HG03060 (cell line): Measurements from ENCODE around the gene CCDC88C.

Experiments
- ATAC-seq: cut with Tn5 transposase; IDR thresholded peaks from one replicate; pipeline ENCODE4 v1.9.1; 2021; ENCODE audit warnings: low read depth, moderate number of reproducible peaks; ENCODE audit not compliant: unreplicated experiment

Gene CCDC88C

DNA sequence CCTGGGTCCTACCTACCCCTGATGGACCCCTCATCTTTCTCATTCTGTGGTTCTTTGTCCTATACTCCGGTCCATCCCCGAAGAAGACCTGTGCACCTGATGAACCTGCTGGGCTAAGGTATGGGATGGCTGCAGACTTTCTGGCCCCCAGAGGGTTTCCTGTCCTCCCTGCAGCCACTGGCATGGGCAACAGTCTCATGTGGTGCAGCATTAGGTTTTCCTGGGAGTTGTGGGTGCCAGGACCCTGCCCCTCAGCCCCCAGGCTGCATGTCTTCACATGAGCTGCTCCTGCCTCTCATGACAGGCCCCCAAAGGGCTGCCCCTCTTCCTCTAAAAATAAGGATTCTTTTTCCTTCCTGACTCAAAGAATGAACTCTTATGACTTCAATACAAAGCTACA, 100.9 kb downstream of the CCDC88C start:
- no peak for ATAC-seq

DNA sequence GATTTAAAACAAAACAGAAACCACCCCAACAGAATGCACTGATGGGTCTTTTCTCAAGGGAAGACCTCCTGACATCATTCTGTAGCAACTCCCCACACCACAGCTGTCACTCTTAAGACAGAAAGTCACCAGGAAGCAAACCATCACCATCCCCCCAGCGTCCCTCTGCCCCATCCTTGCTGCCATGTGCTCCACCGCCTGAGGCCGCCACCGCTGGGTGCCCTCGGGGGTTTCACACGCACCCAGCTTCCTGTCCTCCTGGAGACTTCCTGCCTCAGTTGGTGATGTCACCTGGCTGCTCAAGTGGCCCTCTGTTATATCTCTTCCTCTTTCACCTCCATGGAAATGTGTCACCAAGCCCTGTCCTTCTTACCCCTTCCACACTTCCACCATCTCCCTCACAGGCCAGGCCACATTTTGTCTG, 101.8 kb downstream of the CCDC88C start:
- peak; percentile 76 for ATAC-seq

DNA sequence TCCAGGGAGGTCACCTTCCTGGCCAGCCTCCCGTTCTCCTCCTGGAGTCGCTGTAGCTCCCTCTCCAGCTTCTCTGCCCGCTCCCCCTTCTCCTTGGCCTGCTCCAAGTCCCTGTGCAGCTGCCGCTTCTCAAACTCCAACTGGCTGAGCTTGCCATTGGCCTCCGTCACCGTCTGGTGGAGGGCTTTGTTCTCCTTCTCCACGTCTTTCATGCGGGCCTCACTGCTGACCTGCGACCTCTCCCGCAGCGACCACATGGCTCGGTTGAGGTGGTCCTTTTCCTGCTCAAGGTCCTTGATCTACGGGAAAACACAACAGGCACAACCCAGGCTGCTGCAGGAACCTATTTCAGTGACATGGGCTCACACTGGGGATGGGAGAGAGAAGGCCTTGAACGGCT, 103.8 kb downstream of the CCDC88C start:
- ATAC-seq = no peak

DNA sequence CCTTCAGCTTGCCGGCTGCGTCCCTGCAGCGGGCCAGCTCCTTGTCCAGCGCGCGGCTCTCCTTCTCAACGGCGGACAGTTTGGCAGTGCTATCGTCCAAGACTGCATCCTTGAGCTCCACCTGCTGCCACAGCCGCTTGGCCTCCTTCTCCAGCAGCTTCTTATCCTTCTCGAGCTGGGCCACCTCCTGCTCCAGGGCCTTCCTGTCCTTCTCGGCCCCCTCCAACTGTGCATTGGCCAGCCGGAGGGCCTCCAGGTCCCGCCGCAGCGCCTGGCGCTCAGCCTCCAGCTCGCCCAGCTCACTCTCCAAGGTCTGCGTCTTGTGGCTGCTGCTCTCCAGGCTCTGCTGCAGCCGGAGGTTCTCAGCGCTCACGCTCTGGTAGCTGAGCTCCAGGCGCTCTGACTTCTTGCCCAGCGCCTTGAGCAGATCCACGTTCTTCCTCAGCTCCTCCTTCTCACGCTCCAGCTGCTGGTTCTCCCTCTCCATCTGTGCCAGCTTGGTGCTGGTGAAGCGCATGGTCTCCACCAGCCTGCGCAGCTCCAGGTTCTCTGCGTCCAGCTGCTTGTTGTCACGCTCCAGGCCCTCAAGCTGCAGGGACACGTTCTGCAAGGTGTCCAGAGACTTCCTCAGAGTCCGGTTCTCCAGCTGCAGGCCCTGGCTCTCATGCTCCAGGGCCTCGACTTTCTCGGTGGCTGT, 104.3 kb downstream of the CCDC88C start:
- ATAC-seq = no peak

DNA sequence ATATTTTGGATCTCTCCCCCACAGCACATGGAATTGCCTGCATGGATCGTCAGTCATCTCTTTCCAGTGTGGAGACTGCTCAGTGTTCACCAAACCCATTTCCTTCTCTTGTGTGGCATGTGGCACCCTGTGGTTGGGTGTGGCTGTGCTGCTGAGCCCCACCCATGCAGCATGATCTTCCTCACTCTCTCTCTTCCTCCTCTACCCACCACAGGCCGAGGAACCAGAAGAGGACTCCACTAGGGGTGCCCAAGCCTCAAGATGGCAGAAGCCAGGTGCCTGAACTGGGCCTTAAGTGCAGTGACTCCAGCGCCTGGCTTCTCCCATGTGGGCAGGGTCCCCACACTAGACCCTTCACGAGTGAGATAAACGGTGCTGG, 106.3 kb downstream of the CCDC88C start:
- no peak for ATAC-seq

DNA sequence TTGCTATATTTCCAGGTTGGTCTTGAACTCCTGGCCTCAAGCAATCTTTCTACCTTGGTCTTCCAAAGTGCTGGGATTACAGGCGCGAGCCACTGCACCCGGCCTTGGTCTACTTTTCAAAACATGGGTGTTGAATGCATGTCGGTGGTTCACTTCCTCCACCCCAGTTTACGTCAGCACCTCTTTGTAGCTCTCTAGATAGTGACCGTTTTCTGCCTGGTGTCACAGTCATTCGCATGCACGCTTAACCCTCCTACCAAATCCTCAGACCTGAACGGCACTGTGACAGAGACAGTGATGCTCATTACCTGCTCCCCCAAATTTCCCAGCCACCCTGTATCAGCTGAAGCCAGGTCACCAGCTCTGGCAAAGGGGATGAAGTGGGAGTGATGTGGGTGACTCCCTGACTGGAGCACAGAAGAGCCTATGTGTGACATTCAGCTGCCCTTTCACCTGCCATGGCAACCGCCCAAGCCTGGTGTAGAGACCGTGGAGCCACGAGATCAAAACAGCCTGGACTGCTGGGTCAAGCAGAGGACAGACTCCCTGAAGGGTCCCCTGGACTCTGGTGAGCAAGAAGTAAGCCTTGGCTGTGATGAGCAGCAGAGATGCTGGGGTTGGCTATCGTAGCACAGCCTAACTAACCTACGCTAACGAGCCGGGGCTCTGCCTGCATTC, 106.9 kb downstream of the CCDC88C start:
- ATAC-seq = no peak

DNA sequence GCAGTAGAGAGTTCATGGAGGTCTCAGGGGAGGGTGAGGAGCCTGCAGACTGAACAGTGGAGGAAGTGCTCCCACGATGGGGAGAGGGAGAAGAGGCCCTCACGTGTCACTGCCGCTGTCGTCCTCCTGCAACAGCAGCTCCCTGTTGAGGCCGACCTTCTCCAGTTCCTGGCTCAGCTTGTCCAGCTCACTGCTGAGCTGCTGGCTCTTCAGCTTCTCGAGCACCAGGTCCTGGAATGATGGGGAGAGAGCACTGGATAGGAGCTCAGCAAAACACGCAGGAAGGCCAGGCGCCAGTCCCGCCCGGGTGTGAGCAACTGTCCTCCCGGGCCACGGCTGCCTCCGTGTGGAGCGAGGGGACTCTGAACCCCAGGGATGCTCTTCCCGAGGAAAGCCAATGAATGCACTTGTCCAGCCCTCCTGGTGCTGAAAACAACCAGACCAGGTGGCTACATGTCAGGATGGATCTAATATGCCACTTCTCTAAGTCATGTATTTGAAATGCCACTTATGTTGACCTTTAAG, 107.8 kb downstream of the CCDC88C start:
- ATAC-seq = no peak

DNA sequence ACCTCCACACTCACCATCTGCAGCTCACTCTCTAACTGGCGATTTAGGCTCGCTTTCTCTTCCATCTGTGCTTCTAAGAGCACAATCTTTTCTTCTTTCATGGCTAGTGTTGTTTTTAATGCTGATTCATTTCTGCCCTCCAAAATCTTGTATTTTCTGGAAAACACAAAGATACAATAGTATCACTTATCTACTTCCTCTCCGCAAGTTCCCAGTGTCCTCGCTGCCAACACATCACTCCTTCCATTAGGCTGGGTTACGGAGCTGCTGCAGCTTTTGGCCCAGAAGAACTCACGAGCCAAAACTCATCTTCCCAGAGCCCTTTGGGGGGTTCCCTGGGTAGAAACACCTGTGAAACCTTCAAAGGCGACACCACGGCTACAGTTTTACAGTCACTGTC, 109.3 kb downstream of the CCDC88C start:
- no peak for ATAC-seq

DNA sequence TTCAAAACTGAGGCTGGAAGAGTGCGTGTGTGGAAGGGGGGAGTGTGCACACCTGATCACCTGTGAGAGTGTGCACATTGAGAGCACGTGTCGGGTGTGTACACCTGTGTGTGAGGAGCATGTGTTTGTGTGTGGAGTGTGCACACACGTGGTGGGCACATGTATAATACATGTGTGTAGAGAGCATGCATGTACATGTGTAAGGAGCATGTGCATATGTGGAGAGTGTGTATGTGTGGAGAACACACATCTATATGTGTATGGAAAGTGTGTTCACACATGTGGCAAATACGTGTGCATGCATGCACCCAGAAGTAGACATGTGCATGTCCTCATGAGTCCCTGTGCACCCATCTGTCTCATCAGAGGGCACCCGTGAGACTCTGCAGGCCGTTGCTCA, 110.0 kb downstream of the CCDC88C start:
- no peak for ATAC-seq

DNA sequence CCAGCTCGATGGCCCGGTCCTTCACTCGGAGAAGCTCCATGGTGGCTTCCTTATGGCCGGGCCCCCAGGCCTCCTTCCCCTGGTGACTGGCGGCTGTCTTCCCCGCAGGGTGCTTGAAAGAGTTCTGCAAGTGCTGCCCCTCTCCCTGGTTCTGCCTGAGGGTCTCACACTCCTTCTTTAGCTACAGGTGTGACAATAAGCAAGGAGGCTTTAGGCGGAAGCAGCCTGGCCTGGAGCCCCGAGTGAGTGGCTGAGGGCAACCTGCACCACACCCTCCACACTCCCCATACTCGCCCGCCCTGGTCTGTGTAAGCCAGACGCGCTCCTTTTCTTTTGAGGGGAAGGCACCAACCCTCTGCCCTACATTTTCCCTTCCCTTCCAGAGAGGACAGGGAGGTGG, 110.6 kb downstream of the CCDC88C start:
- ATAC-seq = no peak

DNA sequence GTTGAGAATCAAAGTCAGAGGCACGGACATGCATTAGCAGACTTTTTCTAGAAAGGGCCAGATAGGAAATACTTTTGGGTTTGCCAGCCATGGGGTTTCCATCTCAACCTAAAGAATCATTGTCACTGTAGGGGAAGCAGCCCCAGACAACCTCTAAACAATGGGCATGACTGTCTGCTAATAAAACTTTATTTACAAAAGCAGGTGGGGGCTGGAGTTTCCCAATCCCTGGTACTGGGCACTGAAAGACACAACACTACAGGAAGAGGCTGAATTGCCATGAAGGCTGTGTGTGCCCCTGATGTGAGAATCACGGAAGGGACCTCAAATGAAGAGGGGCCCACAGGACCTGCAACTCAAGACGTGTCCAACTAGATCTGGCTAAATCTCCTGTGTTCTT, 111.1 kb downstream of the CCDC88C start:
- no peak for ATAC-seq

DNA sequence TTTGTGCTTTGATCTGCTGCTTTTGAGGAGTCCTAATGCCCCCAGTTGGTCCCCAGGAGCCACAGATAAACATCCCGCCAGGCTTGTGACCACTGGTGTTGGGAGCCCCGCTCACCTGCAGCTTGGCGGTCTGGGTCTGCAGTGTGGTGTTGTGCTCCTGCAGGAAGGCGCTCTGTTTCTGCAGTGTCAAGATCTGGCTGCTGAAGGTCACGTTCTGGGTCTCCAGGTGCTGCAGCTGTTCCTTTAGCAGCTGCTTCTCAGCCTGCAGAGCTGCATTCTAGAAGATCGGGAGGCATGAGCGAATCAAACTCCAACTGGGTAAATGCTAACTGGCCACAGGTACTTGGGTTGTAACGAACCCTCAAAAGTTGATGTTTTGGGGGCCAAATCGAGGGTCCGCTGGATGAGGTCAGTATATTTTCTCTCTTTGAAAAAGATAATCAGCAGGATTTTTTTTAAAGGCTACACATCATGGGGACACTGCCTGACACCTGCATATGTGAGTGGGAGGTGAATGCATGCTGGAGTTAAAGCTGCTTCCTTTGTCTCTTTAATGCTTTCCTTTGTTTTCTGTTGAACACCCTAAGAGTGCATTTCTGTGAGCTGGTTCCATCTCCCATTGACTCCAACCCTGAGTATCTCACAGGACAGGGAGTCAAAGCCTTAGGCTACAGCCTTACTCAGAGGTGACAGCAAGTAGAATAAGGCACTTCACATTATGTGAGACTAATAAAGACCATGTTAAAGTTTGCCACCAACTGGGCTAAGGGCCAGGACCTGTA, 111.8 kb downstream of the CCDC88C start:
- ATAC-seq = no peak

DNA sequence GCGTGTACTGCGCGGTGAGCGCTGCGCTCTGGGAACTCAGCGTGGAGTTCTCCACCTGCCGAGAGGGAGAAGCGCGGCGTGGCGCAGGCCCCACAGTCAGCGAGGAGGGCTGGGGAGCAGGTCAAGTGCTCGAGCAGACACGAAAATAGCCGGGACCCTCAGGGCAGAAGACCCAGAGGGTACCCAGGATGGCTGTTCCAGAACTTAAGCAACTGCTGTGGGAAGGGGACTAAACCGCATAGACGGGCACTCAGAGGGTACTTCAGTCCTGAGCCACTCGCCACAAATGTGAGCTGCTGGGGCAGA, 113.7 kb downstream of the CCDC88C start:
- ATAC-seq = no peak

DNA sequence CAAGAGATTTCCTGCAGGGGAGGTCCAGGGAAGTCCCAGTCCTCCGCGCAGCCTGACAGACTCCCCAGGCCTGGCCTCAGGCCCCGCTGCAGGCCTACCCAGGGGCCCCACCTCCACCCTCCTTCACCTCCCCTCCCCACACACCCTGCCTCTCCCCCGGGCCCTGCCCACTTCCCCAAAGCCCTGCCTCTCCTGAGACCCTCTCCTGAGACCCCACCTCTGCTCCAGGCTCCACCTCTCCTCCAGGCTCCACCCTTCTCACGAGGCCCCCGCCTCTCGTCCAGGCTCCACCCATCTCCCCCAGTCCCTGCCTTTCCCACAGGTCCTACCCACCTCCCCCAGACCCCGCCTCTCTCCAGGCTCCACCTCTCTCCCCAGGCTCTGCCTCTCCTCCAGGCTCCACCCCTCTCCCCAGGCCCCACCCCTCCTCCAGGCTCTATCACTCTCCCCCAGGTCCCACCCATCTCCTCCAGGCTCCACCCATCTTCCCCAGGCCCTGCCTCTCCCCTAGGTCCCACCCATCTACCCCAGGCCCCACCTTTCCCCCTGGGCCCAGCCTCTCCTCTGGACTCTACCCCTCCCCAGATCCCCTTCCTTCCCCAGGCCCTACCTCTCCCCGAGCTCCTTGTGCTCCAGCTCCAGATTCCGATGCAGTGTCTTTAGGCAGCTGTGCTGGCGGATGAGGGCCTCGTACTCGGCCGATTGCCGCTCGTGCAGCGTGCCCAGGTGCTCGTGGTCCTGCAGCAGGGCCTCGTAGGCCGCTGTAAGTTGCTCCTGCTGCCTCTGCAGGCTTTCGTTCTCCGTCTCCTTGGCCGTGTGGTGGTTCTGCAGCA, 114.3 kb downstream of the CCDC88C start:
- no peak for ATAC-seq

DNA sequence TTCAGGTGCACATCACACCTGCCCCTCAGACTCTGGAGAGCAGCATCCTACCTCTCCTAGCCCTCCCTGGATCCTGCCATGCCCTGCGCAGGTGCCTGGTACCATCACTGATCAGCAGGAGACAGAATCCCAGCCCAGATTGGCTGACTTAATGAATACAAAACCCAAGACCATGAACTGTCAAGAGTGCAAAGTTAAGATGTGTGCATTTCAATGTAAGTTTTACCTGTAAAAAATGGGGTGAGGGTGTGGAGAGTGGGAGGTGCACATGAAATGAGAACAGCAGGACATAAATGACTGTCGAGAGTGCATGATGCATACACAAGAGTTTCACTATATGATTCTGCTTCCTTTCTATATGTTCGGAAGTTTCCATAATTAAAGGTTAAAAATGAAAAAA, 115.2 kb downstream of the CCDC88C start:
- no peak for ATAC-seq

DNA sequence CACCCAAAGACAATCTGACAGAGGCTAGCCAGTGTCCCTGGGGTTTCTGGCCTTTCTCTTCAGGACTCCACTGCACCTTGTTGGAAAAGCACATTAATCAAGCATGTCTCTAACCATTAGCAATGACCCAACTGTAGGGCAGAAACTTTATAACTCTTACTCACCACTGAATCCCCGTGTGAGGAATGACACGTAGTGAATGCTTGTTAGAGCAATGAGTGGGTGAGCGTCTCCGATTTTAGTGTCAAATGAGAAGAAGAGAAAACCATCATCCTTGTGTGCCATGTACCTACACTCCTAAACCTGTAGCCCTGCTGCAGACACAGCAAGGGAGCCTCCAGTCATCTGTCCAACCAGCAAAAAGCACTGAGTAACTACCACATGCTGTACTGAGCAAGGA, 116.7 kb downstream of the CCDC88C start:
- ATAC-seq = no peak

DNA sequence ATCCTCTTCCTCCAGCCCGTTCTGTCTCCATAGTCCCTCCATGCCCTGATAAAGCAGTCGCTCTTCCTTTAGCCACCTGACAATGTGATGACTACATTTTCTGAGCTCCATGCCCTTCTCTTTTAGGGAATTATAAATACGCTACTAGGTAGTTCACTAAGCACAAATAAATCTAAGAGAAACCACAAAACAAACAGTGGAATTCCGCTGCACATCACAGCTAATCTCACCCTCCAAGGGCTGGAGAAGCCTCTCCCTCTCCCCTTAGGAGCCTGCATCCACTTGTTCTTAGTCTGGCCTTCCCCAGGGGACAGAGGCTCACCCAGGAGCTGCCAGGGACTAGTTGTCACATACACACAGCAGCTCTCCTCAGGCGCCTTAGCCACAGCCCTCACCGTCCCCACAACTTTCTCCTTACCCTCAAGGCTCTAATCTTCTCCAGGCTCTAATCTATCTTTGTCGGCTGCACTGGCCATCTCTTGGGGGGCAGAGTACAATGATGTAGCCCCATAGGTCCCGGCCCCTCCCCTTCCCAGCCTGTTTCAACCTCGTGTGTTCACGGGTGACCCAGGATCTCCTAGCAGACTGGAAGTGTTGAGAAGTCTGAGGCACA, 117.2 kb downstream of the CCDC88C start:
- ATAC-seq = no peak

DNA sequence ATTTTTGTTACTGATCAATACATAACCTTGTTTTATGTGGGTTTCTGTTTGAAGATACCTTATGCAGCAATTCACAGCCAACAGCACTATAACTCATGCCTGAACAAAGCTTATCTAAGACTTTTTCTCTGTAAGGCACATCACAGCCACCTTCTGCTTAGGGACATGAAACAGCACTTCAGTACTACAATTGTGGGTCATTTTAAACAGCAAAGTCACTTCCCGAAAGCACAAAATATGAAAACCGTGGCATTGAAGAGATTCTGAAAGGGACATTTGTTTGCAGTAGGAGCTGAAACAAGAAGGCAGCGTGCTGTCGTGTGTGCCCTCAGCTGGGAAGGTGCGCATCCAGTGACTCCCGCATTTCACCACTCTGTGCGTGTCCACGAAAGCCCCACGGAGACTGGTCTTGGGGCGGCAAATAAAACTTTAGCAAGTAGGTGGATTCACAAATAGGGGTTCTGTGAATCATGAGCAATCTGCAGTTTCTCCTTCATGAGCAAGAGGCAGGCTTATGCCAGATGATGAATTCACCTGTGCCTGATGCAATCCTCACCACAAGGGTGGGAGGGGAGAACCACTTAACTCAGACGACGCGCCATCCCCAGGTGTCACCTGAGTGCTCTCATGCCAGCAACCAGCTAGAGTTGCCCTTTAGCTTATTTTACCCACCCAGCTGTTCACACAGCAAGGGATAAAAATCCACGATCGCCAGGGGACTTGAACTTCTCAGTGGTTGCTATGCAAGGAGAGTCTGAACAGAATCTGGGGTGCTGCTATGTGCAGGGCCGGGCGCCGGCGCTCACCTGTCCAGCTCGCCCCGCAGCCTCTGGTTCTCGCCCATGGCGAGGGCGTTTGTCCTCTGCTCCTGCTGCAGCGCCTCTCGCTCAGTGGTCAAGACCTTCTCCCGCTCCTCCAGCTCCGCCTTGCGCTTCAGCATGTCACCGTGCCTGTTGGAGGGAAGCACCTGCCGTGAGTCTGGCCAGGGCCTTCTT, 118.2 kb downstream of the CCDC88C start:
- ATAC-seq = no peak

DNA sequence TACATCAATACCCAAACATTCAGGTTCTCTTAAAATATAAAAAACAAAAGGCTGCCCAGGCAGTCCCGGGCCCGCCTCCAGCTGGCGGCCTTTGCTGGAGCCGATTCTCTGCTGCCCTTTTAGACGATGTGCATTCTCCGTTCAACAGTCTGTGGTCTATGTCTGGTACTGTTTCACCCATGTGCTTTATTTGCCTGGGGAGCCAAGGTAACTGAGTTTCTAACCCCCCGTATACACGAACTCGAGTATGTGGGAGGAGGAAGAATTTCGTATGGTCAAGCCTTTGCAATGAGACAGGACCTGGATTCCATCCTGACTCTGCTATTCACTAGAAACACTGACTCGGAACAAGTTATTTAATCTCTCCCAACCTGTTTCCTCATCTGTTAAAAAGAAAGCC, 119.0 kb downstream of the CCDC88C start:
- no peak for ATAC-seq
